GM08714 (cell line): ENCODE results near the gene ARNT2.

Source experiments
- H3K4me3 ChIP-seq: fragments of 200-500 bp; sonication (Bioruptor generic); 2 replicates; pipeline ENCODE4 v1.5.1; 2014; ENCODE audit warnings: mild to moderate bottlenecking, low read length, inconsistent platforms
- ZNF274 ChIP-seq: IDR thresholded peaks from 2 replicates; pipeline ENCODE4 v1.6.1; 2012; ENCODE audit warnings: mild to moderate bottlenecking, low read depth, low read length

ARNT2 gene

GRCh38 chr15:80461356-80462095 is 57.3 kb downstream of the ARNT2 start:
- TF ChIP-seq ZNF274: no peak
- no peak overlapping the region for H3K4me3 ChIP-seq

- H3K4me3 ChIP-seq: no peak overlapping the region
- no peak for TF ChIP-seq ZNF274
Measured at GRCh38 chr15:80462111-80462510, 57.9 kb downstream of the ARNT2 start.

- TF ChIP-seq ZNF274: no peak
Measured at GRCh38 chr15:80462836-80463512, 58.8 kb downstream of the ARNT2 start.

GRCh38 chr15:80464951-80465625 is 60.9 kb downstream of the ARNT2 start:
- no peak overlapping the region for H3K4me3 ChIP-seq
- TF ChIP-seq ZNF274: no peak

More at GRCh38 chr15:80462836-80463512, 58.8 kb downstream of the ARNT2 start:
- H3K4me3 ChIP-seq: no peak overlapping the region

- TF ChIP-seq ZNF274: no peak
- no peak overlapping the region for H3K4me3 ChIP-seq
Measured at GRCh38 chr15:80465626-80466005, 61.4 kb downstream of the ARNT2 start.

GRCh38 chr15:80466543-80466942 is 62.4 kb downstream of the ARNT2 start:
- no peak overlapping the region for H3K4me3 ChIP-seq
- TF ChIP-seq ZNF274: no peak

- no peak overlapping the region for H3K4me3 ChIP-seq
- no peak for TF ChIP-seq ZNF274
Measured at GRCh38 chr15:80467311-80467714, 63.1 kb downstream of the ARNT2 start.

- no peak overlapping the region for H3K4me3 ChIP-seq
- no peak for TF ChIP-seq ZNF274
Measured at GRCh38 chr15:80468796-80469195, 64.6 kb downstream of the ARNT2 start.

- H3K4me3 ChIP-seq: no peak overlapping the region
- no peak for TF ChIP-seq ZNF274
Measured at GRCh38 chr15:80471881-80472280, 67.7 kb downstream of the ARNT2 start.

GRCh38 chr15:80473286-80474223 is 69.4 kb downstream of the ARNT2 start:
- H3K4me3 ChIP-seq: no peak overlapping the region
- TF ChIP-seq ZNF274: no peak

GRCh38 chr15:80474224-80475215 is 70.3 kb downstream of the ARNT2 start:
- TF ChIP-seq ZNF274: no peak
- H3K4me3 ChIP-seq: no peak overlapping the region

- no peak for TF ChIP-seq ZNF274
- no peak overlapping the region for H3K4me3 ChIP-seq
Measured at GRCh38 chr15:80475572-80475971, 71.4 kb downstream of the ARNT2 start.

GRCh38 chr15:80476036-80476435 is 71.9 kb downstream of the ARNT2 start:
- no peak overlapping the region for H3K4me3 ChIP-seq
- no peak for TF ChIP-seq ZNF274
